Left forelimb (tissue), 1 donor: ENCODE measurements around the gene CREB3L4.
"Not testable (repeated sequence)": the region's sequence is repeated elsewhere in the genome, so short reads cannot be mapped to it uniquely, and the experiment has no call there.

Experiments
- DNase-seq: peaks from one replicate; pipeline ENCODE4 v3.0.0-alpha.2; 2018; ENCODE audit warnings: low spot score

CREB3L4 gene

DNA sequence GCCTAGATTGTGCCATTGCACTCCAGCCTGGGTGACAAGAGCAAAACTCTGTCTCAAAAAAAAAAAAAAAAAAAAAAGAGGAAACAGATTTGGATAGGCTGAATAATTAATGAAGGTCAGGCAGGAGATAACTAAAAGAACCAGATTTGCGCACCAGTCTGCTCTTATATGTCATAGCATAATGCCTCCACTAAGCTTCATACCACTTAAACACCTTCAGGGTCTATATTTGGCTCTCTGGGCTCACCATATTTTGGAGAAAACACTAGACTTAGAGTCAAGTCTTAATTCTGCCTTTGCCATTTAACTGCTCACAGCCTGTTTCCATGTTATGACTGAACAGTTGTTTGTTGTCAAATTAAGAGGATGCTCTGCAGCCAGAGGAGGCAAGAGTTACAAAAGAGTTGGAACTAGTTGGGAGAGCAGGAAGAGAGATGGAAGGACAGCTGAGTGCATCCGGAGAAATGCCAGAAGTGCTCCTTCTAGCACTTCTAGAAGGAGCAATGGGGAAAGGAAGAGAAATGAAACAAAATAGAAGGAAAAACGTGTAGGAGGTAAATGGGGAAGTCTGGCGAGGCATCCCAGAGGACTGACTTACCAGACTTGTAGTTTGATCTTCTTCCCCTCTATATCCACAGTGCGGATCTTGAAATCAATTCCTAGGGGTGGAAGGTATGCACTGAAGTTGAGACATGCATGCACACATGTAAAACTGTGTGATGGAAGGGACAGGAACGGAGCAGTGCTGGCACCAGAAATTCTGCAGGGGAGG, 16.6 kb downstream of the CREB3L4 start:
- DNase-seq, result no peak

DNA sequence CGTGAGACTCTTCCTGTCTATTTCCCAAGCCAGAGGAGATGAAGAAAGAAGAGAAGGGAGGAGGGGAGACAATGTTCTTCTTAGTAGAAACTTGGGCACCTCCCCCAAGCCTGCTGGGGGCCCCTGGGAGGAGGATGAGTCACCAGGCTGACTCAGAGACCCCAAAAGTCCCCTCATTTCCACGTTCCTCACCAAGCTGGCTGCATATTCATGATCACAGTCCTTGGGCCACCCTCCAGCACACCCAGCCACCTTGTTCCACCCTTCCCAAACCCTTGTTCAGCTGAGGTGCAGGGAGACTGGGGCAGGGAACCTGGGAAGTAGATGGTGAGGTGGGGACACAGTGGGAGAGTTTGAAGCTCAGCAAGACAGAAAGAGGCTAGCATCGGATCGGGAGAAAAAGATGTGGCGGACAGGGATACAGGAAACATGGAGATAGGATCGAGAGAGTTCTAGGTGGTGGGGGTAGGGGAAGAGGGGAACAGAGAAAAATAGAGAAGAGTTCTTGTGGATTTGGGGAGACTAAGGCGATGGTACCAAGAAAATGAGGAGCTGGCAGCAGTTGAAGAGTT, 17.7 kb downstream of the CREB3L4 start:
- no peak for DNase-seq

DNA sequence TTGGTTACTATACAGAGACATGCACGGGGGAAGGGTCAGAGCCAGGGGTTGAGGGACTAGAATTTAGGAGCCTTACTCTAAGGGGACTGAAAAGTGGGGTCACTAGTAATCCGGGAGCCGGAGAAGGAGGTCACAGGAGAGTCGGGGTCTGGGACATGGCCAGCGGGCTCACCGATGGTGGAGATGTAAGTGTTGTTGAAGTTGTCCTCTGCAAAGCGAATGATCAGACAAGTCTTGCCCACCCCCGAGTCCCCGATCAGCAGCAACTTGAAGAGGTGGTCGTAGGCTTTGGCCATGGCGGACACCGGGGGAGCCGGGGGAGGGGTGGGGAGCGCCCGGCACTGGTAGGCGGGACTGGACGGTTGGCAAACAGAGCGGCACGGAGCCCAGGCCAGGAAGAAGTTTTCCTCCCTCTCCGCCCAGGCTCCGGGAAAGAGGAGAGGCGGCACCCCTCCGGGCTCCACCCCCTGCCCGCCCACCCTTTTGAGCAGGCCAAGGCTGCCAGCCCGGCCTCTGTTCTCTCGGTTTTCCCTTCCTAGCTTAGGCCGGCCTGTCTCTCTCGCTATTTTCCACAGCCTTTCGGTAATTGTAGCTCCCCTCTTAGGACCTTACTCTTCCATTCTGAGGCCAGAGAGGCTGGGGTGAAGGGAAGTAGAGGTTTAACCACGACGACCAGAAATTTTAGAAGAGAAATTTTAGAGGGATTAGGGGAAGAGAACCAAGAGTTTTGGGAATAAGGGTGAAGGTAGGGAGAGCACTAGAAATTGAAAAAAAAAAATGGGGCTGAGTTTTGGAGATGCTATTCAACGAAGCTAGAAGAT, 18.4 kb downstream of the CREB3L4 start, which contains the start of gene RAB13:
Gene RAB13 (minus strand): TSS at position 399 of the 821 bp plus-strand sequence. CDS start 103 bp downstream, at position 296.
- DNase-seq, result peak; percentile 92

DNA sequence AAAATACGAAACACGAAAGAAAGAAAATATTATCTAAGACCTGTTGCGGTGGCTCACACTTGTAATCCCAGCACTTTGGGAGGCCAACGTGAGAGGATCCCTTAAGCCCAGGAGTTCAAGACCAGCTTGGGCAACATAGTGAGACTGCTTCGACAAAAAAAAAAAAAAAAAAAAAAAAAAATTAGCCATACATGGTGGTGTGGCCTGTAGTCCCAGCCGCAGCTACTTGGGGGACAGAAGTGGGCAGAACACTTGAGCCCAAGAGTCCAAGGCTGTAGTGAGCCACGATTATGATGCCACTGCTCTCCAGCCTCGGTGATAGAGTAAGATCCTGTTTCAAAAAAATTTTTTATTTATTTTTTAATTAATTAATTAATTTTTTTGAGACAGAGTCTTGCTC, 19.9 kb downstream of the CREB3L4 start:
- DNase-seq, result no peak

DNA sequence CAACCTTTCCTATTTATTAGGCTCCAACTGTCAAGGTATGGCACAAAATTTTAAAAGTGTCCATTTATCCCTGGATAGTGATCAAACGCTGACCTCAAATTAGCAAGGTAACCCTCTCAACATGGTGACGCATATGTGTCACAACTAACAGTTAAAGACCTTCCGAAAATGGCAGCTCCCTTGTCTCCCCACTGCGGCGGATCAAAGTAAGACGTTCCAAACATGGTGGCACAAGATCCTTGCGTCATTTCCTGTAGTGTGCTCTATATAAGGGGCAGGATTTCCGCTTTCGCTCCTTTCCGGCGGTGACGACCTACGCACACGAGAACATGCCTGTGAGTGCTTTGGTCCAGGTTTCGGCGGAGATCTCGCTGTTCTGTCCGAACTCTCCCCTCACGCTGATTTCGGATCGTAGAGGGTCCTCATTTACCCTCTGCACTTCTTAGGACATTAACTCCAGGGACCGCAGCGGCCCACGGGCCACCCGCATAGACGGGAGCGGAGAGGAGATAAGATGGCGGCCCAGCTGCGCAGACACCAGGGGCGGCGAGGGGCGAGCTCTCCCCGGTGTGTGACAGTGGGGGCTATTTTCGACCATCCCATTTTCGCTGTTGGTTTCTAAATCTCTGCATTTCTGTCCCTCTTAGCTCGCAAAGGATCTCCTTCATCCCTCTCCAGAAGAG, 22.9 kb downstream of the CREB3L4 start, which contains the start of gene RPS27:
Gene RPS27 (plus strand): TSS at position 295 of the 683 bp plus-strand sequence. CDS start 35 bp downstream, at position 330.
- DNase-seq, result peak; percentile 92

DNA sequence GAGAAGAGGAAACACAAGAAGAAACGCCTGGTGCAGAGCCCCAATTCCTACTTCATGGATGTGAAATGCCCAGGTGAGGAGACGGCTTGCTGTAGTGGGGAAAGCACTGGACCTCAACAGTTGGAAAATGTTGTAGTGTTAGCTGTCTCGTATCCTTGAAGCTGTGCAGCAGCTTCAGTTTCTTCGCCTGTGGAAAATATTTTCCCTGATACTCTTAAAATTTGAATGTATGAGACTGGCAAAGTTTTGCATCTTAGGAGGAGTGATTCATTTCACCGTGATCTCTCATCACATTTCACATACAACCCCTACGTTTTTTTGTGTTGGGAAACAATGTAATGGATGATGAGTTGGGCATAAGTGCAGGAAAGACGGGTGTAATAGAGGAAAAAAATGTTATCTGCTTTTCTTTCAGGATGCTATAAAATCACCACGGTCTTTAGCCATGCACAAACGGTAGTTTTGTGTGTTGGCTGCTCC, 23.5 kb downstream of the CREB3L4 start:
- DNase-seq, result no peak

DNA sequence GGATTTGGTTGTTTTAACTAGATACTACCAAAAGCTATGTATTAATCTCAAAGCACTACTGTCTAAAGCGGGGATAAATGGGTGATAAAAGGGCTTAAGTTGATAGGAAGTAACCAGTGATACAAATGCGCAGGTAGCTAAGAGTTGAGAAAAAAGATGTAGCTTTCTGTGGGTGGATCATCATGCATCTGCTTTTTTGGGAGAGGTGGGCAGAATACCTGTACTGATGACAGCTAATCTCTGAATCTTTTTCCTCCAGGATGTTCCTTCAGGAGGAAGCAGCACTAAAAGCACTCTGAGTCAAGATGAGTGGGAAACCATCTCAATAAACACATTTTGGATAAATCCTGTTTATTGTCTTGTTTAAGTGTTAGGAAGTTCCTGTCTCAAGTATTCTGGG, 24.1 kb downstream of the CREB3L4 start:
- DNase-seq, result no peak

DNA sequence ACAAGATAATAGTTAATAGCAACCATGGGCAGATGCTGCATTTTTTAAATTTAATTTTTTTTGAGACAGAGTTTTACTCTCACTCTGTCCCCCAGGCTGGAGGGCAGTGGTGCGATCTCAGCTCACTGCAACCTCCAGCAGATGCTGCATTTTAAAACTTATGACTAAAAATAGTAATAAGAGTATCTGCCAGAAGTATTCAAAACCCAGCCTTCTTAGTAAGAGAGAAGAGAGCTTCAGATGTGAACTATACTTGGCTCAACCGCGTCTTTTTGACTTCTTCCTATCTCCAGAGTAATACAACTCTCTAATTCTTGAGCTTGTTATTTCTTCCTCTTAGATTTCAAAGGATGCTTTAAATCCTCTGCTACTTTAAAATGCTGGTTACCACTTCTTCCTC, 27.5 kb downstream of the CREB3L4 start:
- DNase-seq, result no peak

DNA sequence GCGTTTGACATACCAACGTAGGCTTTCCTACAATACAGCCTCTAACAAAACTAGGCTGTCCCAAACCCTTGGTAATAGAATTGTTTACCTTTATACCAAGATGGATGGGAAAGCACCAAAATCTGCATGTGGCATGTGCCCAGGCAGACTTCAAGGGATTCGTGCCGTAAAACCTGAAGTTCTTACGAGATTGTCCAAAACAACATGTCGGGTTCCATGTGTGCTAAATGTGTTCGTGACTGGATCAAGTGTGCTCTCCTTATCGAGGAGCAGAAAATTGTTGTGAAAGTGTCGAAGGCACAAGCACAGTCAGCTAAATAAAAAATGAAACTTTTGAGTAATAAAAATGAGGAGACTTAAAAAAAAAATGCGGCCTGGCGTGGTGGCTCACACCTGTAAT, 27.9 kb downstream of the CREB3L4 start:
- no peak for DNase-seq

DNA sequence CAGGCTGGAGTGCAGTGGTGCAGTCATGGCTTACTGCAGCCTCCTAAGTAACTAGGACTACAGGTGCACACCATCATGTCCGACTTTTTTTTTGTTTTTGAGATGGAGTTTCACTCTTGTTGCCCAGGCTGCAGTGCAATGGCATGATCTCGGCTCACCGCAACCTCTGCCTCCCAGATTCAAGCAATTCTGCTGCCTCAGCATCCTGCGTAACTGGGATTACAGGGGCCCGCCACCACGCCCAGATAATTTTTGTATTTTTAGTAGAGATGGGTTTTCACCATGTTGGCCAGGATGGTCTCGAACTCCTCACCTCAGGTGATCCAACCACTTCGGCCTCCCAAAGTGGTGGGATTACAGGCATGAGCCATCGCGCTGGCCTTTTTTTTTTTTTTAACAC, 29.2 kb downstream of the CREB3L4 start:
- DNase-seq, result not testable (repeated sequence)

DNA sequence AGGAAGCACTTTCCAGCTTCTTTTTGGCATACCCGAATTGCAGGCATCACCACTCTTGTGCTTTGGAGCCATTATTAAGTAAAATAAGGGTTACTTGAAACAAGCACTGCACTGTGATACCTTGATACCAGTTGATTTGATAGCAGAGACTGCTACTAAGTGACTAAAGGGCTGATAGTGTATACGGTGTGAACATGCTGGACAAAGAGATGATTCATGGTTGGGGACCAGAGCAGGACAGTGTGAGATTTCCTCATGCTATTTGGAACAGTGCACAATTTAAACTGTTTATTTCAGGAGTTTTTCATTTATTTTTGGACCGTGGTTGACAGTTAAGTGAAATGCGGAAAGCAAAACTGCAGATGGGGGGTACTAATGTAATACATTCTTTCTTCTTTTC, 32.7 kb downstream of the CREB3L4 start:
- no peak for DNase-seq

DNA sequence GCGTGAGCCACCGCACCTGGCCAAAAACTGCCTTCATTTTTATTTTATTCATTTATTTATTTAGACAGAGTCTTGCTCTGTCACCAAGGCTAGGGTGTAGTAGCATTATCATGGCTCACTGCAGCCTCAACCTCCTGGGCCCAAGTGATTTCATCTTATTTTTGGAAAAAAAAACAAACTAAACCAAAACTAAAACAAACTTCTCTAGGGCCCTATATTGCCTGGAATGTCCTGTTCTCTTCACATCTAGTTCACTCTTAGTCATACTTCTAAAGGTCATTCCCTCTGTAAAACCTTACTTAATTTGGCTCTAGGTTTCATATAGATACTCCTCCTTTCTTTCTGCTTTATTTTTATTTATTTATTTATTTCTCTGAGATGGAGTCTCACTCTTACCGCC, 38.4 kb downstream of the CREB3L4 start:
- DNase-seq, result no peak

DNA sequence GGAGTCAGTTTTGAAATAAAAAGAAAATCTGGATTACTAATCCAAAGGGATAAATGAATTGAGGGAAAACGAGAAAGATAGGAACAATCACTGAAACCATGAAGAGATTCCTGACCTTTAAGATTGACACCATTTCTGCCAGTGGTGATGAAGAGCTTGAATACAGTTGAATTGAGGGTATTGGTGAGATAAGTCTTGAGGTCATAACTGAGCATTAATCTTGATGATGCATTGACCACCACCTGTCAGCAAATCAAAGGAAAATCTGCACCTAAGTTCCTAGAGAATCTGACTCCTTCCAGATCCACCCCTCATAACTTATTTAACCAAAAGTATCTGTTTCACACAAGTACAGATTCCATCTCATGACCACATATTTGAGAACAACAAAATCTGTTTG, 44.4 kb downstream of the CREB3L4 start:
- DNase-seq, result no peak

DNA sequence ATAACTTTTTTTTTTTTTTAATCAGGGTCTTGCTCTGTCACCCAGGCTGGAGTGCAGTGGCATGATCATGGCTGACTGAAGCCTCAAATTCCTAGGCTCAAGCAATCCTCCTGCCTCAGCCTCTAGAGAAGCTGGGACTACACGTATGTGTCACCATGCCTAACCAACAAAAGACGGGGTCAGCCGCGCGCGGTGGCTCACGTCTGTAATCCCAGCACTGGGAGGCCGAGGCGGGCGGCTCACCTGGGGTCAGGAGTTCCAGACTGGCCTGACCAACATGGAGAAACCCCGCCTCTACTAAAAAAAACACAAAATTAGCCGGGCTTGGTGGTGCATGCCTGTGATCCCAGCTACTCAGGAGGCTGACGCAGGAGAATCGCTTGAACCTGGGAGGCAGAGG, 44.8 kb downstream of the CREB3L4 start:
- DNase-seq, result not testable (repeated sequence)

DNA sequence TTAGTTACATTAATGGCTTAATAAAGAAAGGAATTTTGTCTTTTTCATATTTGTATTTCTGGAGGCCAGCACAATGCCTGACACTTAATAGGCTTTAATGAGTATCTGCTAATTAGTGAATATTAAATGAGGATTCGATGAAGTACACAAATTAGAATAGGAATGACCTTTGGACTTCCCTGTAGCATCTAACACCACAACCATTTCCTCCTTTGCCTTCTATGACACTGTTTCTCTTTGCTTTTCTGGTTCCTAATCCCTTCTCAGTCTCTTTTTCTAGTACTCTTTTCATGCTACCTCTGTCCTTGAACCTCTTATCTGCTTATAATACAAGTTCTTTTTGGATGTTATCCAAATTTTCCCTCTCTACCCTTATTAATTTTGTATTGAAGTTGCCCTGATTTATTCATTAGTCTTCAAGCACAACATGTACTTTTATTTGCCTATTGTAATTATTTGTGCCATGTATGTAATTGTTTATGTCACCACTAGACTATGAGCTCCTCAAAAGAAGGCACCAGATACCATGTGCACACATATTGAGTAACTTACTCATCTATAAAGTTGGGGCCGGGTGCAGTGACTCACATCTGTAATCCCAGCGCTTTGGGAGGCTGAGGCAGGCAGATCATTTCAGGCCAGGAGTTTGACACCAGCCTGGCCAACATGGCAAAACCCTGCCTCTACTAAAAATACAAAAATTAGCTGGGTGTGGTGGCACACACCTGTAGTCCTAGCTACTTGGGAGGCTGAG, 46.6 kb downstream of the CREB3L4 start:
- DNase-seq, result no peak

DNA sequence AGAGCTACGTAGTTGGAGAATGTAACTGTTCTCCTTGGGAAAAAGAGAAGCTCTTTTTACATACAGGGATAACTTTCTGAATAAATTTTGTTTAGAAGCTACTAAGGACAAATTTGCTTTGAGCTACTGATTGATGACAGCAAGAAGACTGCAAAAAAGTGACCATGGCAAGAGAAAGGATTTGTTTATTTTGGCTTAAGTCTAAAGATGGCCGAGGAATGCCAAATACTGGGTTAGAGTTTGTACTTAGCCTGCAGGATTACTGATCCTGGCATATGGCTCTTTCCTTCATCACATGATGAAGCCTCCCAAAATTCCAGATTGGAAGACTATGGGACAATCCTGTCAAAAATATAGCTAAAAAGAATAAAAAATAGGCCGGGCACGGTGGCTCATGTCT, 51.6 kb downstream of the CREB3L4 start:
- DNase-seq, result no peak

DNA sequence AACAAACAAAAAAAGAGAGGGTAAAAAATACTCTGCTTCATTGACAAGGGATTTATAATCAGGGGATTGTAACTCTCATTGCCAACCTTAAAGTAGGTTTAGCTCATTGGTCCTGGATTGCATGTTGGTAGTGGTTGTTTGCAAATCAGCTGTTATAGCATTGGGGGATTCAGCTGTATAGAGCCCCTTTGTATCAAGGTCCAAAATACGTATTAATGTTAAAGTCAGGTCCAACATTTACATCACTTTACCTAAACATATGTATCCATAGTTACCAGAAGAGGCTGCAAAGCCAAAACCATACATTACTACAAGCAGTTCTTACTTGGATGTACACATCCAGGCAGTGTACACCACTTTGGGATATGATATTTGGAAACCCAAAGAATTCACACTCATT, 52.2 kb downstream of the CREB3L4 start:
- DNase-seq, result no peak
